Kidney (tissue), 14 donors: ENCODE data around the gene PCDHB11. TPM values are rescaled to one million over a fixed set of nuclear protein-coding genes. Genes with fewer than 3 reads are reported as not detected.

Source experiments
- DNase-seq, 5 donors: peaks; one replicate each; pipeline ENCODE4 v3.0.0-alpha.2; 2013 to 2020
- FAIRE-seq: peaks from 2 replicates; lab custom pipeline; 2012; peaks lifted over from hg19 to GRCh38; lab: Jason Lieb, UNC
- H3K27ac ChIP-seq, 2 donors: one replicate each; pipeline ENCODE4 v1.7.0; 2013; ENCODE audit warnings: low read depth in 2 of 2, low read length in 2 of 2, inconsistent platforms in 1 of 2
- H3K27me3 ChIP-seq: one replicate; pipeline ENCODE4 v1.7.1; 2013; ENCODE audit warnings: low read length, inconsistent platforms; ENCODE audit not compliant: control insufficient read depth, insufficient read depth
- H3K36me3 ChIP-seq, 3 donors: one replicate each; pipeline versions ENCODE4 v1.7.0 to v1.7.1; 2013; ENCODE audit warnings: low read length in 3 of 3, control low read depth in 1 of 3, inconsistent platforms in 1 of 3; ENCODE audit not compliant: insufficient read depth in 3 of 3, control insufficient read depth in 2 of 3
- H3K4me1 ChIP-seq, 3 donors: one replicate each; pipeline versions ENCODE4 v1.7.0 to v1.7.1; 2013; ENCODE audit warnings: low read length in 3 of 3, inconsistent platforms in 1 of 3, low read depth in 1 of 3; ENCODE audit not compliant: control insufficient read depth in 2 of 3, insufficient read depth in 2 of 3
- H3K4me3 ChIP-seq, 3 donors: one replicate each; pipeline versions ENCODE4 v1.7.0 to v1.8.1; 2013; ENCODE audit warnings: low read length in 3 of 3, control low read depth in 1 of 3, inconsistent platforms in 1 of 3
- H3K9ac ChIP-seq, 3 donors: one replicate each; pipeline versions ENCODE4 v1.7.0 to v1.7.1; 2013; ENCODE audit warnings: low read length in 3 of 3, control low read depth in 1 of 3, inconsistent platforms in 1 of 3
- H3K9me3 ChIP-seq, 3 donors: one replicate each; pipeline versions ENCODE4 v1.7.0 to v1.7.1; 2013; ENCODE audit warnings: low read length in 3 of 3, control low read depth in 1 of 3, inconsistent platforms in 1 of 3; ENCODE audit not compliant: control insufficient read depth in 2 of 3, insufficient read depth in 1 of 3
- intact Hi-C: fragments of 100-400 bp; cut with DNase I; formaldehyde crosslinking; loops from one replicate; pipeline ENCODE4 v1.11.1; 2022
- polyA plus RNA-seq: library from polyadenylated mRNA; stranded (reverse); fragments of 350-450 nt; fragmentation: Illumina TruSeq; extraction: RNeasy Lipid Tissue Mini Kit (QIAGEN cat#74804); gene quantifications from one replicate; pipeline ENCODE4 v1.2.3, GENCODE V29; 2014; ENCODE audit warnings: low read depth, low replicate concordance; ENCODE audit not compliant: insufficient read depth
- total RNA-seq: library from RNA; stranded (reverse); fragmentation: NEBNext Ultra II Directional; extraction: Animal tissue kit (Norgen Biotek cat#: 25700); gene quantifications from one replicate; pipeline ENCODE4 v1.2.1, GENCODE V29; 2021
- TF ChIP-seq, protein P1 (sequence below): IDR thresholded peaks from 3 replicates; pipeline ENCODE4 v1.5.1; 2012; ENCODE audit warnings: mild to moderate bottlenecking, moderate library complexity, borderline replicate concordance; ENCODE audit not compliant: insufficient read depth; ENCODE audit errors: extremely low read depth
- donor health status: control.
- donor health status: control.
- donor health status: control.
- donor health status: control.
- donor health status: control.
- donor health status: DM: yes; HTN: yes; CAD: no.
- donor health status: Normal renal cell carcinoma (clear cell type).

Gene PCDHB11
- total and polyA plus RNA-seq, 2 donors from 2014 or later, result 0.47 to 4.3 TPM

DNA sequence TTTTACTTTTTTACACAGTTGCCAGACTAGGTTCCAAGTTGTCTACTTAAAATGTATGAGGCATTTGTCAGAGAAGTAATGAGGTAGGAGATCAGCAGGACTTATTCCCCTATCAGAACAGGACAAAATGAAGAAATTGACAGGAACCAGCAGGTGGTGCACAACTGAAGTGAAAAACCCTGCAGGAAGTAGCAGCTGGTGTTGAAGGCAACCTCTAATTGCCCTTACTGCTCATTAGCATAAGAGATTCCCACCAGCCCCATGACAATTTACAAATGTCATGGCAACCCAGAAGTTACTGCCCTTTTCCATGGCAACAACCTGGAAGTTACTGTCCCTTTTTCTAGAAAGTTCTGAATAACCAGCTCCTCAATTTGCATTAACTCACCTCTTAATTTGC, 51.1 kb downstream of the PCDHB11 start:
- no peak for FAIRE-seq
- no peak overlapping the region for H3K27ac ChIP-seq

More for the DNA sequence above, 51.1 kb downstream of the PCDHB11 start:
- Histone ChIP-seq H3K9ac (no peak overlapping the region), H3K9me3 (peaks cover 0 to 84% (median 36%) of the 10 kb centered on the region in 3 donors), H3K36me3 (no peaks in the 10 kb centered on the region), H3K4me1 (no peaks in the 10 kb centered on the region), H3K27me3 (no peaks in the 10 kb centered on the region), H3K4me3 (no peak overlapping the region)
- no peak for DNase-seq
- intact Hi-C loops, result no loop called here
- TF ChIP-seq, protein P1, sequence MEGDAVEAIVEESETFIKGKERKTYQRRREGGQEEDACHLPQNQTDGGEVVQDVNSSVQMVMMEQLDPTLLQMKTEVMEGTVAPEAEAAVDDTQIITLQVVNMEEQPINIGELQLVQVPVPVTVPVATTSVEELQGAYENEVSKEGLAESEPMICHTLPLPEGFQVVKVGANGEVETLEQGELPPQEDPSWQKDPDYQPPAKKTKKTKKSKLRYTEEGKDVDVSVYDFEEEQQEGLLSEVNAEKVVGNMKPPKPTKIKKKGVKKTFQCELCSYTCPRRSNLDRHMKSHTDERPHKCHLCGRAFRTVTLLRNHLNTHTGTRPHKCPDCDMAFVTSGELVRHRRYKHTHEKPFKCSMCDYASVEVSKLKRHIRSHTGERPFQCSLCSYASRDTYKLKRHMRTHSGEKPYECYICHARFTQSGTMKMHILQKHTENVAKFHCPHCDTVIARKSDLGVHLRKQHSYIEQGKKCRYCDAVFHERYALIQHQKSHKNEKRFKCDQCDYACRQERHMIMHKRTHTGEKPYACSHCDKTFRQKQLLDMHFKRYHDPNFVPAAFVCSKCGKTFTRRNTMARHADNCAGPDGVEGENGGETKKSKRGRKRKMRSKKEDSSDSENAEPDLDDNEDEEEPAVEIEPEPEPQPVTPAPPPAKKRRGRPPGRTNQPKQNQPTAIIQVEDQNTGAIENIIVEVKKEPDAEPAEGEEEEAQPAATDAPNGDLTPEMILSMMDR, result no peak

Other genes with a start within 250 kb of the PCDHB11 start
Only the 30 nearest of the 37 such genes appear.
- gene PCDHB1, start 148.3 kb upstream of the PCDHB11 start, total RNA-seq, result 0.50 TPM
- gene PCDHB1, start 148.3 kb upstream of the PCDHB11 start, polyA plus RNA-seq, result 0.09 TPM
- 2.9 TPM for gene PCDHB2, start 105.0 kb upstream of the PCDHB11 start, total RNA-seq
- 2.2 TPM for gene PCDHB2, start 105.0 kb upstream of the PCDHB11 start, polyA plus RNA-seq
- 3.1 TPM for gene PCDHB3, start 99.2 kb upstream of the PCDHB11 start, total RNA-seq
- 2.3 TPM for gene PCDHB3, start 99.2 kb upstream of the PCDHB11 start, polyA plus RNA-seq
- 5.8 TPM for gene PCDHB4, start 77.8 kb upstream of the PCDHB11 start, total RNA-seq
- gene PCDHB4, start 77.8 kb upstream of the PCDHB11 start, polyA plus RNA-seq, result 0.90 TPM
- 7.5 TPM for gene PCDHB5, start 64.4 kb upstream of the PCDHB11 start, total RNA-seq
- 2.1 TPM for gene PCDHB5, start 64.4 kb upstream of the PCDHB11 start, polyA plus RNA-seq
- gene PCDHB6, start 49.6 kb upstream of the PCDHB11 start, total RNA-seq, result 2.0 TPM
- 0.32 TPM for gene PCDHB6, start 49.6 kb upstream of the PCDHB11 start, polyA plus RNA-seq
- 2.3 TPM for gene PCDHB7, start 27.0 kb upstream of the PCDHB11 start, total RNA-seq
- gene PCDHB7, start 27.0 kb upstream of the PCDHB11 start, polyA plus RNA-seq, result 0.97 TPM
- 3.7 TPM for gene PCDHB8, start 21.8 kb upstream of the PCDHB11 start, total RNA-seq
- 0.56 TPM for gene PCDHB8, start 21.8 kb upstream of the PCDHB11 start, polyA plus RNA-seq
- 5.1 TPM for gene PCDHB16, start 17.2 kb upstream of the PCDHB11 start, total RNA-seq
- gene PCDHB16, start 17.2 kb upstream of the PCDHB11 start, polyA plus RNA-seq, result 0.67 TPM
- gene PCDHB9, start 12.5 kb upstream of the PCDHB11 start, total RNA-seq, result 2.4 TPM
- 0.47 TPM for gene PCDHB9, start 12.5 kb upstream of the PCDHB11 start, polyA plus RNA-seq
- gene PCDHB10, start 7.3 kb upstream of the PCDHB11 start, total RNA-seq, result 2.3 TPM
- 0.73 TPM for gene PCDHB10, start 7.3 kb upstream of the PCDHB11 start, polyA plus RNA-seq
- 2.5 TPM for gene PCDHB12, start 9.1 kb downstream of the PCDHB11 start, total RNA-seq
- 0.77 TPM for gene PCDHB12, start 9.1 kb downstream of the PCDHB11 start, polyA plus RNA-seq
- 5.9 TPM for gene PCDHB13, start 14.3 kb downstream of the PCDHB11 start, total RNA-seq
- 0.86 TPM for gene PCDHB13, start 14.3 kb downstream of the PCDHB11 start, polyA plus RNA-seq
- gene PCDHB14, start 23.7 kb downstream of the PCDHB11 start, total RNA-seq, result 6.2 TPM
- gene PCDHB14, start 23.7 kb downstream of the PCDHB11 start, polyA plus RNA-seq, result 2.0 TPM
- 6.0 TPM for gene PCDHB15, start 45.8 kb downstream of the PCDHB11 start, total RNA-seq
- gene PCDHB15, start 45.8 kb downstream of the PCDHB11 start, polyA plus RNA-seq, result 1.8 TPM
- gene SLC25A2, start 104.4 kb downstream of the PCDHB11 start, total RNA-seq, result 0.94 TPM
- not detected for gene SLC25A2, start 104.4 kb downstream of the PCDHB11 start, polyA plus RNA-seq
- gene TAF7, start 121.2 kb downstream of the PCDHB11 start, total RNA-seq, result 73.5 TPM
- gene TAF7, start 121.2 kb downstream of the PCDHB11 start, polyA plus RNA-seq, result 71.3 TPM
- gene PCDHGA1, start 130.9 kb downstream of the PCDHB11 start, total RNA-seq, result 0.69 TPM
- 0.19 TPM for gene PCDHGA1, start 130.9 kb downstream of the PCDHB11 start, polyA plus RNA-seq
- gene PCDHGA2, start 139.1 kb downstream of the PCDHB11 start, total RNA-seq, result 4.7 TPM
- gene PCDHGA2, start 139.1 kb downstream of the PCDHB11 start, polyA plus RNA-seq, result 0.73 TPM
- 4.0 TPM for gene PCDHGA3, start 144.2 kb downstream of the PCDHB11 start, total RNA-seq
- gene PCDHGA3, start 144.2 kb downstream of the PCDHB11 start, polyA plus RNA-seq, result 0.22 TPM
- gene PCDHGB1, start 150.5 kb downstream of the PCDHB11 start, total RNA-seq, result 2.9 TPM
- gene PCDHGB1, start 150.5 kb downstream of the PCDHB11 start, polyA plus RNA-seq, result 0.37 TPM
- gene PCDHGA4, start 155.4 kb downstream of the PCDHB11 start, total RNA-seq, result 3.9 TPM
- gene PCDHGA4, start 155.4 kb downstream of the PCDHB11 start, polyA plus RNA-seq, result 0.13 TPM
- gene PCDHGB2, start 160.4 kb downstream of the PCDHB11 start, total RNA-seq, result 4.0 TPM
- gene PCDHGB2, start 160.4 kb downstream of the PCDHB11 start, polyA plus RNA-seq, result not detected
- gene PCDHGA5, start 164.5 kb downstream of the PCDHB11 start, total RNA-seq, result 2.8 TPM
- gene PCDHGA5, start 164.5 kb downstream of the PCDHB11 start, polyA plus RNA-seq, result not detected
- 4.4 TPM for gene PCDHGB3, start 170.6 kb downstream of the PCDHB11 start, total RNA-seq
- gene PCDHGB3, start 170.6 kb downstream of the PCDHB11 start, polyA plus RNA-seq, result 0.15 TPM
- 7.2 TPM for gene PCDHGA6, start 174.3 kb downstream of the PCDHB11 start, total RNA-seq
- gene PCDHGA6, start 174.3 kb downstream of the PCDHB11 start, polyA plus RNA-seq, result 0.34 TPM
- gene PCDHGA7, start 183.1 kb downstream of the PCDHB11 start, total RNA-seq, result 4.1 TPM
- gene PCDHGA7, start 183.1 kb downstream of the PCDHB11 start, polyA plus RNA-seq, result 0.49 TPM
- gene PCDHGB4, start 188.1 kb downstream of the PCDHB11 start, total RNA-seq, result 6.1 TPM
- 1.0 TPM for gene PCDHGB4, start 188.1 kb downstream of the PCDHB11 start, polyA plus RNA-seq
- 1.8 TPM for gene PCDHGA8, start 193.0 kb downstream of the PCDHB11 start, total RNA-seq
- gene PCDHGA8, start 193.0 kb downstream of the PCDHB11 start, polyA plus RNA-seq, result 0.09 TPM
- gene PCDHGB5, start 198.3 kb downstream of the PCDHB11 start, total RNA-seq, result 12.3 TPM
- gene PCDHGB5, start 198.3 kb downstream of the PCDHB11 start, polyA plus RNA-seq, result 0.82 TPM